Measurements from ENCODE around the gene DPEP2. TPM values are rescaled to one million over a fixed set of nuclear protein-coding genes. Genes with fewer than 3 reads are reported as not detected.

Gene DPEP2
- total and polyA plus RNA-seq, 11 donors = 0.42 to 9.8 (median 1.2) TPM

GRCh38 chr16:67986949-67987348 is 12.3 kb downstream of the DPEP2 start:
- DNase-seq (no peak), ATAC-seq (no peak)
- H3K9me3 ChIP-seq = no peaks in the 10 kb centered on the region
- H3K4me1 ChIP-seq = peaks cover 7 to 43% (median 27%) of the 10 kb centered on the region in 12 donors
- no peak overlapping the region for H3K4me3 ChIP-seq
- intact Hi-C loops (cut with DNase I) = no loop called here
- H3K27ac ChIP-seq = peak overlapping the region in 11 of 12 donors; percentile 17 to 73 (median 44)
- no peak for TF ChIP-seq POLR2A (IDR thresholded peaks at IDR 0.05)
- TF ChIP-seq CTCF (IDR thresholded peaks at IDR 0.05) = no peak
- peaks cover 0 to 13% (median 0%) of the 10 kb centered on the region in 9 donors for H3K36me3 ChIP-seq
- no peaks in the 10 kb centered on the region for H3K27me3 ChIP-seq
- WGBS, 4 donors = 88 to 93% (median 90%) methylated on average over 5 of the region's 5 CpGs

GRCh38 chr16:67982011-67982696 is 17.1 kb downstream of the DPEP2 start:
- TF ChIP-seq CTCF (IDR thresholded peaks at IDR 0.05) = no peak
- no peak for TF ChIP-seq POLR2A (IDR thresholded peaks at IDR 0.05)
- no peaks in the 10 kb centered on the region for H3K36me3 ChIP-seq
- 95 to 96% (median 96%) methylated on average over 16 to 49 of the region's 49 CpGs for WGBS, 4 donors
- H3K9me3 ChIP-seq = no peaks in the 10 kb centered on the region
- ATAC-seq = no peak
- intact Hi-C loops (cut with DNase I) = no loop called here
- no peaks in the 10 kb centered on the region for H3K27me3 ChIP-seq
- DNase-seq = no peak
- peaks cover 7 to 35% (median 23%) of the 10 kb centered on the region in 12 donors for H3K4me1 ChIP-seq
- H3K27ac ChIP-seq = no peak overlapping the region
- no peak overlapping the region for H3K4me3 ChIP-seq

- H3K27ac ChIP-seq = no peak within 1 kb of the TSS
- no peaks in the 10 kb centered on the region for H3K27me3 ChIP-seq
- DNase-seq (no peak), ATAC-seq (peak in 1 of 4 donors; percentile 6)
- H3K9me3 ChIP-seq = no peaks in the 10 kb centered on the region
- peaks cover 5 to 23% (median 16%) of the 10 kb centered on the region in 12 donors for H3K4me1 ChIP-seq
- intact Hi-C loops (cut with DNase I) = no loop called here
- H3K4me3 ChIP-seq = no peak within 1 kb of the TSS
- 60 to 77% (median 61%) methylated on average over 33 to 62 of the region's 62 CpGs for WGBS, 4 donors
- no peaks in the 10 kb centered on the region for H3K36me3 ChIP-seq
- peak in 5 of 12 donors; percentile 16 to 31 (median 22) for TF ChIP-seq CTCF (IDR thresholded peaks at IDR 0.05)
- TF ChIP-seq POLR2A (IDR thresholded peaks at IDR 0.05) = no peak
These were observed 19.2 kb downstream of the DPEP2 start, which contains the start of gene DPEP3 for GRCh38 chr16:67979955-67980678. DPEP3 (minus strand) TSS chr16:67980499; CDS start chr16:67980380, 119 bp downstream.

- Histone ChIP-seq H3K4me3 (no peak overlapping the region), H3K27me3 (no peaks in the 10 kb centered on the region), H3K9me3 (no peaks in the 10 kb centered on the region), H3K27ac (no peak overlapping the region), H3K4me1 (no peaks in the 10 kb centered on the region), H3K36me3 (no peaks in the 10 kb centered on the region)
- intact Hi-C loops (cut with DNase I) = no loop called here
- WGBS, 4 donors = 69 to 78% (median 73%) methylated on average over 7 to 9 of the region's 9 CpGs
- ATAC-seq (no peak), DNase-seq (no peak)
- TF ChIP-seq CTCF (IDR thresholded peaks at IDR 0.05) (no peak), POLR2A (IDR thresholded peaks at IDR 0.05) (no peak)
These were observed 21.6 kb downstream of the DPEP2 start for GRCh38 chr16:67977469-67978227.
